Coronary artery (tissue), 2 donors: ENCODE results near the gene DNALI1.

ENCODE experiments used
- DNase-seq: peaks from one replicate; pipeline ENCODE4 v3.0.0-alpha.2; 2017; ENCODE audit warnings: low spot score
- H3K27ac ChIP-seq, 2 donors: fragments of 200-600 bp; sonication (generic); one replicate each; pipeline ENCODE4 v1.5.1; 2016 to 2019
- H3K4me3 ChIP-seq: fragments of 200-600 bp; sonication (generic); 2 replicates; pipeline ENCODE4 v1.5.1; 2016; ENCODE audit warnings: mild to moderate bottlenecking, moderate library complexity
- TF ChIP-seq, protein P1 (sequence below): fragments of 200-600 bp; sonication (generic); IDR thresholded peaks from one replicate; pipeline ENCODE4 v1.5.1; 2019; ENCODE audit warnings: antibody characterized with exemption

Gene DNALI1

DNA sequence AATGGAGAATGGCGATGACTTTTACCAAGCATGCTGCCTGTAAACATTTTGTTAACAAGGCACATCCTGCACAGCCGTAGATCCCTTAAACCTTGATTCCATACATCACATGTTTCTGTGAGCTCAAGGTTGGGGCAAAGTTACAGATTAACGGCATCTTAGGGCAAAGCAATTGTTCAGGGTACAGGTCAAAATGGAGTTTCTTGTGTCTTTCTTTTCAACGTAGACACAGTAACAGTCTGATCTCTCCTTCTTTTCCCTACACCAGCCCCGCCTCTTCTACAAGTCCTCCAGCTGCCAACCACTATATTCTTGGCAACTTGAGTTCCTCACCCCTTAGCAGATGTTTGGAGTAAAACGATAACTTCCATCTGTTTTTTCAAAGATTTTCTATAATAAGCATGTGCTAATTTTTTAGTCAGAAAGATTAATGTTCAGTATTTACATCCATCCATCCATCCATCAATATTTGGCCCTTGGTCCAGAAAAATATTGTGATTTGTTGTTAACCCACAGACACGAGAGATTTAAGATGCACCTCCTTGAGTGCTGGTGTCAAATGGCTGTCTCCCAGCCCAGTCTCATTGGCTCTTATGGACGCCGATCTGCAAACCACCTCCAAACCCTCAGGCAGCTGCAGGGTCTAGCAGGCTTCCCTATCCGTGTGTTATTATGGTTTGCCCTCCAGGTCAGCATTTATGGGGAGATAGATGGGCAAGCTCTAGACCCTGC is 3.8 kb downstream of the DNALI1 start:
- Histone ChIP-seq H3K4me3 (no peak overlapping the region), H3K27ac (no peak overlapping the region)
- DNase-seq = no peak
- TF ChIP-seq, protein P1, sequence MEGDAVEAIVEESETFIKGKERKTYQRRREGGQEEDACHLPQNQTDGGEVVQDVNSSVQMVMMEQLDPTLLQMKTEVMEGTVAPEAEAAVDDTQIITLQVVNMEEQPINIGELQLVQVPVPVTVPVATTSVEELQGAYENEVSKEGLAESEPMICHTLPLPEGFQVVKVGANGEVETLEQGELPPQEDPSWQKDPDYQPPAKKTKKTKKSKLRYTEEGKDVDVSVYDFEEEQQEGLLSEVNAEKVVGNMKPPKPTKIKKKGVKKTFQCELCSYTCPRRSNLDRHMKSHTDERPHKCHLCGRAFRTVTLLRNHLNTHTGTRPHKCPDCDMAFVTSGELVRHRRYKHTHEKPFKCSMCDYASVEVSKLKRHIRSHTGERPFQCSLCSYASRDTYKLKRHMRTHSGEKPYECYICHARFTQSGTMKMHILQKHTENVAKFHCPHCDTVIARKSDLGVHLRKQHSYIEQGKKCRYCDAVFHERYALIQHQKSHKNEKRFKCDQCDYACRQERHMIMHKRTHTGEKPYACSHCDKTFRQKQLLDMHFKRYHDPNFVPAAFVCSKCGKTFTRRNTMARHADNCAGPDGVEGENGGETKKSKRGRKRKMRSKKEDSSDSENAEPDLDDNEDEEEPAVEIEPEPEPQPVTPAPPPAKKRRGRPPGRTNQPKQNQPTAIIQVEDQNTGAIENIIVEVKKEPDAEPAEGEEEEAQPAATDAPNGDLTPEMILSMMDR = no peak

- DNase-seq = no peak
- no peak overlapping the region for H3K4me3 ChIP-seq
- TF ChIP-seq, protein P1 = no peak
- no peak overlapping the region for H3K27ac ChIP-seq
Measured at GRCh38 chr1:37561133-37562132, 4.7 kb downstream of the DNALI1 start.

DNA sequence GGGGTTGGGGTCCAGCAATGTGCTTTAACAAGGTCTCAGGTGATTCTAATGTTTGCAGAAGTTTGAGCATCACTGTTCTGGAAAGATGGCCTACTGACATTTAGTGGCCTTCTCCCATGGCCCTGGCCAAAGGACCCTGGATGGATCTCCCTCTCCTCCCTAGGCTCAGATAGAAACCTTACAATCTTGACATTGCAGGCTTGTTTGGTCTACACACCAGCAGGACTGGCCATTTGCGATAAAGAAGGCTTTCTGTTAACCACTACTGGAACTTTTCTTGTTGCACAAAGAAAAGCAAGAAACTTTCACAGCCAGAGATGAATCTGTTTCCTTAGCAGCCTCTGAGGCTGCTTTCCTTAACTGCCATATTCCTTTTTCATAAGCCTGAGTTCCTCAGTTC is 6.2 kb downstream of the DNALI1 start:
- H3K27ac ChIP-seq = no peak overlapping the region
- DNase-seq = no peak
- TF ChIP-seq, protein P1 = no peak
- H3K4me3 ChIP-seq = no peak overlapping the region

- H3K4me3 ChIP-seq = no peak overlapping the region
- TF ChIP-seq, protein P1 = no peak
- H3K27ac ChIP-seq = no peak overlapping the region
- no peak for DNase-seq
Measured at GRCh38 chr1:37564892-37565291, 8.2 kb downstream of the DNALI1 start.

GRCh38 chr1:37567023-37567422 is 10.3 kb downstream of the DNALI1 start:
- Histone ChIP-seq H3K27ac (no peak overlapping the region), H3K4me3 (no peak overlapping the region)
- TF ChIP-seq, protein P1 = no peak
- DNase-seq = no peak

- no peak for DNase-seq
- Histone ChIP-seq H3K27ac (no peak overlapping the region), H3K4me3 (no peak overlapping the region)
- TF ChIP-seq, protein P1 = no peak
Measured at GRCh38 chr1:37570528-37571334, 14.0 kb downstream of the DNALI1 start.
